Activated naive CD8-positive, alpha-beta T cell treated with anti-CD3 and anti-CD28 coated beads, Interleukin-2, amount 50 U/mL, for 24 hours (primary cell): ENCODE measurements around the gene SLITRK5.
A peak's percentile ranks its signal among the peaks of the same experiment; 100 is the strongest.

Source experiments
- ATAC-seq: fragments of 150-1000 bp; cut with Tn5 transposase; one replicate; pipeline ENCODE4 v1.10.0; 2021
- DNase-seq: peaks from one replicate; pipeline ENCODE4 v3.0.0; 2021
- H3K27ac Mint-ChIP-seq: one replicate; pipeline ENCODE4 v1.8.0; 2021; ENCODE audit warnings: mild to moderate bottlenecking, mixed read lengths
- H3K27me3 Mint-ChIP-seq: one replicate; pipeline ENCODE4 v1.8.0; 2021; ENCODE audit warnings: mixed read lengths
- H3K36me3 Mint-ChIP-seq: one replicate; pipeline ENCODE4 v1.8.0; 2021; ENCODE audit warnings: low read depth, mixed read lengths
- H3K4me1 Mint-ChIP-seq: one replicate; pipeline ENCODE4 v1.8.0; 2021; ENCODE audit warnings: mixed read lengths
- H3K4me3 Mint-ChIP-seq: one replicate; pipeline ENCODE4 v1.8.0; 2021; ENCODE audit warnings: mild to moderate bottlenecking, moderate library complexity, mixed read lengths
- H3K9me3 Mint-ChIP-seq: one replicate; pipeline ENCODE4 v1.8.0; 2021; ENCODE audit warnings: mixed read lengths

SLITRK5 gene

DNA sequence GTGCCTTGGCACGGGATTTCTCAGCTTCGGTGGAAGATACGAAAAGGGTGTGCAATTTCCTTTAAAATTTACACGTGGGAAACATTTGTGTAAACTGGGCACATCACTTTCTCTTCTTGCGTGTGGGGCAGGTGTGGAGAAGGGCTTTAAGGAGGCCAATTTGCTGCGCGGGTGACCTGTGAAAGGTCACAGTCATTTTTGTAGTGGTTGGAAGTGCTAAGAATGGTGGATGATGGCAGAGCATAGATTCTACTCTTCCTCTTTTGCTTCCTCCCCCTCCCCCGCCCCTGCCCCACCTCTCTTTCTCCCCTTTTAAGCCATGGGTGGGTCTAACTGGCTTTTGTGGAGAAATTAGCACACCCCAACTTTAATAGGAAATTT lies 7.2 kb downstream of the SLITRK5 start:
- peaks cover 53% of the 10 kb centered on the region for H3K27me3 Mint-ChIP-seq

DNA sequence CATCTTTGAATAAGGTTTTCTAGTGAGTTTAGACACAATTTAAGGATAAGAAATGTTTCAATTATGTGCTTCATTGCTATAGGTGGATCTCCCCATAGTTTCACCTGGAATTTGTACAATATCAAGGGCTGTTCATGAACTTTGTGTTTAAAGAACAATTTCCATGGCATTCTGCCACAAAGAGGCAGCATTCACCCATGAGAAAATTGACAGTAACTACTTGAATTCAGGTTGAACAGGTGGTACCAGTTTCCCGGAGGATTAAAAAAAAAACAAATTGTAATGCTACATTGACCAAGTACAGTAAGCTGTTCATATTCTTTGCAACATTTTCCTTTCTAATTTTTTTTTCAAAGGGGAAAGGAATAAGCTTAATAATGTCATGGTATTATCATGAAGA lies 9.1 kb downstream of the SLITRK5 start:
- H3K4me1 Mint-ChIP-seq: peaks cover 14% of the 10 kb centered on the region
- no peak overlapping the region for H3K4me3 Mint-ChIP-seq
- no peaks in the 10 kb centered on the region for H3K9me3 Mint-ChIP-seq
- ATAC-seq (no peak), DNase-seq (no peak)
- peaks cover 37% of the 10 kb centered on the region for H3K27me3 Mint-ChIP-seq
- H3K36me3 Mint-ChIP-seq: no peaks in the 10 kb centered on the region
- no peak overlapping the region for H3K27ac Mint-ChIP-seq

More for the DNA sequence above, 7.2 kb downstream of the SLITRK5 start:
- Mint-ChIP-seq H3K36me3 (no peaks in the 10 kb centered on the region), H3K9me3 (no peaks in the 10 kb centered on the region), H3K27ac (no peak overlapping the region), H3K4me3 (peak overlapping the region; percentile 59), H3K4me1 (peaks cover 25% of the 10 kb centered on the region)
- ATAC-seq (no peak), DNase-seq (no peak)

DNA sequence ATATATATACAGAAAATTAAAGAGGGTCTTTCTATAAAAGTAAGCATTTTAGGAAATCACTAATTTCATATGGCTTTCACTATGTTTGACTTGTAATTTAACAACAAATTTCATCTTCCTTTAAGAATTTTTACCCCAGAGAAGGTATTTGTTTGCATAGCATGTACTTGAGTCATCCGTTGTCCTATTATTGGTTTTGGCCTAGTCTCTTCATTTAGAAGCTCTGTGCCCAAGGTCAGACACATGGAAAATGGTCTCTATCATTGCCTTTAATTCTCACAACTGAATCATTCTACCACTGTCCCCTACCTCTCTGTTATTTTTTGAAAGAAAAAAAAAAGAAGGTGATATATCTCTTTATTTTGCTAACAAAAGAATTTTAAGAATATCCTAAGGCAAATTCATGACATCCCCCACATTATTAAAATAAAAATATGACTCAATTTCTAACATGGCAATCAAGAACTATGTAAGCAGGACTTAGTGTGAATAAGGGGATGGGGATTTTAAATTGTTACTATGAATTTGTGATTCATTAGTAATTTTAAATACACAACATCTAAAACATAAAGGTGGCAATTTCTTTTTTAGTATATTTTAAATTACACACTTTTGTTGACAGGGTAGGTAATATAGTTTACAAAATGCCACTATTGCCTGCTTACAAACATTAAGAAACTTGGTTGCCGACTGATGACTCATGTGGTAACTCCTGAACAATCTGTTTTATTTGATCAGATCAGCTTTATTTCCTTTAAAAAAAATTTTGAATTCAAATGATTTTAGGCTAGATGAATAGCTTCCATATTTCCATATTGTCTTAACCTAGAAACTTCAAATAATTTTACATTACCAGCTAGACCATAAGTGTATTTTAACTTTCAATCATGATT lies 13.9 kb downstream of the SLITRK5 start:
- H3K4me3 Mint-ChIP-seq: no peak overlapping the region
- DNase-seq (no peak), ATAC-seq (no peak)
- H3K27ac Mint-ChIP-seq: no peak overlapping the region
- no peaks in the 10 kb centered on the region for H3K9me3 Mint-ChIP-seq
- peaks cover 1% of the 10 kb centered on the region for H3K4me1 Mint-ChIP-seq
- peaks cover 1% of the 10 kb centered on the region for H3K27me3 Mint-ChIP-seq
- no peaks in the 10 kb centered on the region for H3K36me3 Mint-ChIP-seq

DNA sequence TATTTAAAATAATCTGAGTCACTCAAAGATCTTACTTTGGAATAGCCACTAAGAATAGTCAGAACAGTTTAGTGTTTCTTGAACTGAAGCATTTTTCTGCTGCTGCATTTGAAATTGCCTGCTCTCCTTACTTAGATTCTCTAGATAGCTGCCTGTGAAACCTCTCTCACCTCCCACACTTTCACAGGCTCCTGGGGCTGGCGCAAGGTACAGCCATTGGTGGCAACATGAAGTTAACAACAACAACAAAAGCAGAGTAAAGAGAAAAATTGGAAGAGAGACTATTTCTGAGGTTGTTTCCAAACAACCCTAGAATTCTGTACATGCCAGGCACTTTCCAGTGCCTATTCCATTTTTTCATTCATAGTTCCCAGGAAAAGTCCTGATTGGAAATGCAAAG lies 25.3 kb downstream of the SLITRK5 start:
- no peaks in the 10 kb centered on the region for H3K4me1 Mint-ChIP-seq
- H3K4me3 Mint-ChIP-seq: no peak overlapping the region
- H3K27me3 Mint-ChIP-seq: no peaks in the 10 kb centered on the region
- H3K9me3 Mint-ChIP-seq: peaks cover 4% of the 10 kb centered on the region
- no peaks in the 10 kb centered on the region for H3K36me3 Mint-ChIP-seq
- no peak for DNase-seq
- no peak overlapping the region for H3K27ac Mint-ChIP-seq
- ATAC-seq: no peak

DNA sequence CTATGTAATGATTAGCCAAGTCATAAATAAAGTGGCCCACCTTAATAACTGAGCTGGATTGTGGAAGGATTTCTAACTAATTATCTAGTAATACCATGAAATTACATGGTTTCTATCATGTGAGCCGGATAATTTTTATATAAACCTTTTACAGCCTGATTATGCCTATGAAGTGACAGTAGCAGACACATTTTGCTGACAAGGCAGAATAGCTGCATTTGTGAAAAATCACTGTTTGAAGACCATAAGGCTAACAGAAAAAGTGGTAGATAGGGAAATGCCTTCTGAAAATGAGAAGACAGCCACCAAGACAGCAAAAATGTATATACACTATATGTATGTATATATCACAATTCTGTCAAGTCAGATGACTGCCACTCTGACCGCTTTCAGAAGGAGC lies 27.1 kb downstream of the SLITRK5 start:
- H3K36me3 Mint-ChIP-seq: no peaks in the 10 kb centered on the region

DNA sequence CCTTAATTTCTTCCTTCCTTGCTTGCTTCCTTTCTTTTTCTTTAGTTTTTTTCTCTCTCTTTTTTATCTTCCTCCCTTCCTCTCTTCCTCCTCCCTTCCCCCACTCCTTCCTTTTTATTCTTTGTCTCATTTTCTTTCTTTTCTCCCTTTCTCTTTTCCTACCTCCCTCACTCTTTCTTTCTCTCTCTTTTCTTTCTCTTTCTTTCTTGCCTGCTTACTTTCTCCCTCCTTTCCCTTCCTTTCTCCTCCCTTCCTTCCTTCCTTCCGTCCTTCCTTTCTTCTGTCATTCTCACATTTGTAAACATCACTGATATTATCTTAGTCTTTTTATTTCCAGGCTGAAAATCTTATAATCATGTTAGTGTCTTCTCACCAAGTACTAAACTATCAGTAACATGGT lies 38.8 kb downstream of the SLITRK5 start:
- ATAC-seq: no peak
- H3K27ac Mint-ChIP-seq: no peak overlapping the region
- H3K9me3 Mint-ChIP-seq: no peaks in the 10 kb centered on the region
- H3K4me3 Mint-ChIP-seq: no peak overlapping the region
- no peak for DNase-seq
- H3K4me1 Mint-ChIP-seq: no peaks in the 10 kb centered on the region
- no peaks in the 10 kb centered on the region for H3K27me3 Mint-ChIP-seq
- H3K36me3 Mint-ChIP-seq: no peaks in the 10 kb centered on the region

More for the DNA sequence above, 27.1 kb downstream of the SLITRK5 start:
- Mint-ChIP-seq H3K4me1 (no peaks in the 10 kb centered on the region), H3K27me3 (no peaks in the 10 kb centered on the region), H3K9me3 (peaks cover 3% of the 10 kb centered on the region), H3K27ac (no peak overlapping the region), H3K4me3 (no peak overlapping the region)
- ATAC-seq: no peak
- DNase-seq: no peak

DNA sequence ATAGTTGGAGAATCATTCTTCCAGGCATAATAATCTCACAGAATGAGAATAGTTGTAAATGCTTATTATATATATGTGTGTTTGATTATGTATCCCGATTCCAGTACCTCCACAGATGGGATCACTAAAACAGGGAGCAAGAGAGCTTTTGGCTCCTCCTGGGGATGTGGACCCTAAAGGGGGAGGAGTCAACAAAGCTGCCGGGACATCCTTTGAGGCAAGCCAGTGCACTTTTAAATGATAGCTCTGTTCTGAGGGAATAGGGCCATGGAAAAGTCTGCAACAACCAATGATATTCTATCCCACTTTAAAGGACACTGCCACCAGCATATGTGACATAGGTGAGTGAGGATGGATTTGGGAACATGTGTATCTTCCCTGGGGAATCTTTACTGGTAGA lies 40.8 kb downstream of the SLITRK5 start:
- Mint-ChIP-seq H3K9me3 (no peaks in the 10 kb centered on the region), H3K4me3 (no peak overlapping the region), H3K27me3 (no peaks in the 10 kb centered on the region), H3K4me1 (no peaks in the 10 kb centered on the region), H3K36me3 (no peaks in the 10 kb centered on the region), H3K27ac (no peak overlapping the region)
- ATAC-seq (no peak), DNase-seq (no peak)
